Measurements from ENCODE around the gene JMJD8. TPM values are rescaled to one million over a fixed set of nuclear protein-coding genes. Genes with fewer than 3 reads are reported as not detected.

JMJD8 gene
- total and polyA plus RNA-seq, 9 donors = 10.2 to 73.9 (median 56.8) TPM

DNA sequence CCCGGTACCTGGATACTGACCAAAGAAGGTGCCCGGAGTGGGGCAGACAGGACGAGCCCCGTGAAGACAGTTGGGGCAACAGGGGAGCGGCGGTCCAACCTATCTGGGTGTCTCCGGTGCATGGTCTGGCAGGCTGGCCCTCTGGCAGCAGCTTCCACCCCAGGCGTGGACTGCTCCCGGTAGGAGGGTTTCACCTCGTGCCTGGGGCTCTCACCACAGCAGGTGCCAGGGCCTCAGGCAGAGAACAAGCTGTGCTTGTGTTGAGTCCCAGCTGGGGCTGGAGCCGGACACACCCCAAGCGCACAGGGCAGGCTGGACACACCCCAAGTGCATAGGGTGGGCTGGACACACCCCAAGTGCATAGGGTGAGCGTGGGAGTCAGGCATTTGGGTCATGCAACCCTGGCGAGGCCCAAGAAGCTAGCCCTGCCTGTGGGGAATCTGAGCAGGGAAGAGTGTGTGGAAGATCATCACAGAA, 23.0 kb upstream of the JMJD8 start:
- Histone ChIP-seq H3K36me3 (no peaks in the 10 kb centered on the region), H3K4me1 (ENCODE audit: insufficient read depth) (peaks cover 1% of the 10 kb centered on the region), H3K27me3 (peaks cover 9% of the 10 kb centered on the region), H3K27ac (no peak overlapping the region), H3K4me3 (no peak overlapping the region), H3K9me3 (no peaks in the 10 kb centered on the region)
- 22 to 35% (median 33%) methylated on average over 14 of the region's 14 CpGs for WGBS, 3 donors
- DNase-seq = no peak
- intact Hi-C loops (cut with DNase I) = no loop called here
- no peak for TF ChIP-seq POLR2A (IDR thresholded peaks at IDR 0.05)
- no peak for TF ChIP-seq EP300 (IDR thresholded peaks at IDR 0.05)
- TF ChIP-seq, protein P1, sequence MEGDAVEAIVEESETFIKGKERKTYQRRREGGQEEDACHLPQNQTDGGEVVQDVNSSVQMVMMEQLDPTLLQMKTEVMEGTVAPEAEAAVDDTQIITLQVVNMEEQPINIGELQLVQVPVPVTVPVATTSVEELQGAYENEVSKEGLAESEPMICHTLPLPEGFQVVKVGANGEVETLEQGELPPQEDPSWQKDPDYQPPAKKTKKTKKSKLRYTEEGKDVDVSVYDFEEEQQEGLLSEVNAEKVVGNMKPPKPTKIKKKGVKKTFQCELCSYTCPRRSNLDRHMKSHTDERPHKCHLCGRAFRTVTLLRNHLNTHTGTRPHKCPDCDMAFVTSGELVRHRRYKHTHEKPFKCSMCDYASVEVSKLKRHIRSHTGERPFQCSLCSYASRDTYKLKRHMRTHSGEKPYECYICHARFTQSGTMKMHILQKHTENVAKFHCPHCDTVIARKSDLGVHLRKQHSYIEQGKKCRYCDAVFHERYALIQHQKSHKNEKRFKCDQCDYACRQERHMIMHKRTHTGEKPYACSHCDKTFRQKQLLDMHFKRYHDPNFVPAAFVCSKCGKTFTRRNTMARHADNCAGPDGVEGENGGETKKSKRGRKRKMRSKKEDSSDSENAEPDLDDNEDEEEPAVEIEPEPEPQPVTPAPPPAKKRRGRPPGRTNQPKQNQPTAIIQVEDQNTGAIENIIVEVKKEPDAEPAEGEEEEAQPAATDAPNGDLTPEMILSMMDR (IDR thresholded peaks at IDR 0.05) = no peak

- H3K4me3 ChIP-seq = no peak overlapping the region
- intact Hi-C loops (cut with DNase I) = no loop called here
- H3K27me3 ChIP-seq = peaks cover 9% of the 10 kb centered on the region
- DNase-seq = no peak
- peaks cover 1% of the 10 kb centered on the region for H3K4me1 ChIP-seq (ENCODE audit: insufficient read depth)
- no peak overlapping the region for H3K27ac ChIP-seq
- TF ChIP-seq EP300 (IDR thresholded peaks at IDR 0.05) (no peak), POLR2A (IDR thresholded peaks at IDR 0.05) (no peak)
- TF ChIP-seq, protein P1 (IDR thresholded peaks at IDR 0.05) = no peak
- H3K36me3 ChIP-seq = no peaks in the 10 kb centered on the region
- WGBS, 3 donors = 2% methylated on average over 45 to 49 of the region's 49 CpGs
- no peaks in the 10 kb centered on the region for H3K9me3 ChIP-seq
Observed at GRCh38 chr16:706189-707061, 22.3 kb upstream of the JMJD8 start.

DNA sequence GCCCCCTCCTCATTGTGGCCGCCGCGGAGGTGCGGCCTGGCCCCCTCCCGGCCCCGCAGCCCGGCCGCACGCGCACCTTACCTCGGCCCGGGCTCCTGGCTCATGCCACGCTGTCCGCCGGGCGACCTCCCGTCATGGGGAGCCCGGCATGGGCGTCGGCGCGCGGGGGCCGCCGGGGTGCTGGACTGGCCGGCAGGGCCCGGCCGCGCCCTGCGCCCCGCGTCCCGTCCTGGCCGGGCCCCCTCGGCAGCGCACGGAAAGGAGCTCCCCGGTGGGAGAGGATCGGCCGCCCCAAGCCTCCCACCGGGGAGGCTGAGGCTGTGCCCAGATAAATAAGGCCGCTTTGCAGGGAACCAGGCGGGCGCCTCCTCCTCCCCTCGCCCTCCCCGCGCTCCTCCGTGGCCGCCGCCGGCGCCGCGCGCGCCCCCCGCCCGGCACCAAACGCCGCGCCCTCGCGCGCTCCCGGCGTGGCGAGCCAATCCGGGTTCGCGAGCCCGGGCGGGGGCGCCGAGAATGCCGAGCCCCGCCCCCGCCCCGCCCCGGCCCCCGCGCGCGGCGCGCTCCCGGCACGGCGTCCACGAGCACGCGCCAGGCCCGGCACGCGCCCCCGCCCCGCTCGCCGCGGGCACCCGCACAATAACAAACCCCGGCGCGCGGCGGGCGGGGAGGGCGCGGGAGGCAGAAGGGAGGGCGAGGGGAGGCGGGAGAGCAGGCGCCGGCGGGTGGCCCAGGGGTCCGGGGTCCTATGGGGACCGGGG, 21.5 kb upstream of the JMJD8 start, which contains the start of gene FBXL16:
TSS of gene FBXL16 (minus strand) at position 371 of the 758 bp plus-strand sequence. CDS start 8,396 bp downstream, outside the sequence.
- peaks cover 1% of the 10 kb centered on the region for H3K4me1 ChIP-seq (ENCODE audit: insufficient read depth)
- no peaks in the 10 kb centered on the region for H3K36me3 ChIP-seq
- no peak within 1 kb of the TSS for H3K4me3 ChIP-seq
- intact Hi-C loops (cut with DNase I) = no loop called here
- no peak within 1 kb of the TSS for H3K27ac ChIP-seq
- no peaks in the 10 kb centered on the region for H3K9me3 ChIP-seq
- DNase-seq = no peak
- 0 to 1% (median 1%) methylated on average over 17 to 113 of the region's 115 CpGs for WGBS, 3 donors
- TF ChIP-seq EP300 (IDR thresholded peaks at IDR 0.05) (no peak), POLR2A (IDR thresholded peaks at IDR 0.05) (no peak)
- TF ChIP-seq, protein P1 (IDR thresholded peaks at IDR 0.05) = no peak
- peaks cover 9% of the 10 kb centered on the region for H3K27me3 ChIP-seq

DNA sequence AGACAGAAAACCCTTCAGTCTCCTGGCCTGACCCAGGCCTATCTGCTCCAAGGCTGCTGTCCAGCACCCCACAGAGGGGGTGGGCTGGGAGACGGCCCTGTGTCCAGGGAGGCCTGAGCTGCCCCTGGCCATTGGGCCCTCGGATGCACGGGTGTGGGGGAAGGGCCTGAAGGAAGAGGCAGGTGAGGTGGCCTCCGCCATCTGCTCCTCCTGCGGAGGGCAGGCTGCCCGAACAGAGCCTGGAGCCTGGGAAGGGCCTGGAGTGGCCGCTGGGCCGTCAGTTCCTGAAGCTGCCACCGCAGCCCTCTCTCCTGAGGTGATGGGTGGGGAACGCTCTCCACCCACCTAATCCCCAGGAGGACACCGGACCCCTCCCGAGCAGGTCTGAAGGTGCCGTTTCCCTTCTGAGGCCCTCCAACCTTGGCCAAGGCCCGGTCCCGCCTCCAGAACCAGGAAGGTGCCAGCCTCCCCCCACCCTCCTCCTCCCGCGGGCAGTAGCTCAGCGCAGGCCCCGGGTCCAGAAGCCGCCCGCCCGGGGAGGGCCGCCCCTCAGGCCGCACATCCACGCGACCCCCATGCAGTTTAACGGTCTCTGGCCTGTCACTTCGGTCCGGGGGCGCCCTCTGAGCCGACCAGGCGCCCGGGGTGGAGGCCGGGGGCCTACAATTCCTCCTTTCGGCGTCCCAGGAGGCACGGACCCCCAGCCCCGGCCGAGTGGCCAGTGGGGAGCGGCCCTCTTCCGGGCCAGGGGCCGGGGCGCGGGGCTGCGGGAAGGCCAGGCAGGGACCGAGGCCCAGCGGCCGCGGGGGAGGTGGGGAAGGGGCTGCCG, 20.6 kb upstream of the JMJD8 start:
- no peaks in the 10 kb centered on the region for H3K9me3 ChIP-seq
- no peak overlapping the region for H3K4me3 ChIP-seq
- H3K36me3 ChIP-seq = no peaks in the 10 kb centered on the region
- H3K27ac ChIP-seq = no peak overlapping the region
- no peak for DNase-seq
- H3K27me3 ChIP-seq = peaks cover 9% of the 10 kb centered on the region
- 8 to 11% (median 9%) methylated on average over 42 to 50 of the region's 50 CpGs for WGBS, 3 donors
- intact Hi-C loops (cut with DNase I) = no loop called here
- H3K4me1 ChIP-seq (ENCODE audit: insufficient read depth) = peaks cover under 1% of the 10 kb centered on the region
- no peak for TF ChIP-seq POLR2A (IDR thresholded peaks at IDR 0.05)
- TF ChIP-seq EP300 (IDR thresholded peaks at IDR 0.05) = no peak
- TF ChIP-seq, protein P1 (IDR thresholded peaks at IDR 0.05) = no peak

Measured in ovary (tissue), 9 donors.